Liver (tissue), 9 donors: Measurements from ENCODE around the gene CAPZB. TPM values are rescaled to one million over a fixed set of nuclear protein-coding genes. Genes with fewer than 3 reads are reported as not detected.

Source experiments
- DNase-seq: peaks from one replicate; pipeline ENCODE4 v3.0.0-alpha.2; 2017; ENCODE audit warnings: low spot score
- H3K27ac ChIP-seq, 2 donors: one replicate each; pipeline ENCODE4 v1.7.0; 2013; ENCODE audit warnings: inconsistent platforms in 2 of 2, low read length in 2 of 2, control low read depth in 1 of 2, low read depth in 1 of 2, mild to moderate bottlenecking in 1 of 2
- H3K27me3 ChIP-seq, 4 donors: one replicate each; pipeline versions ENCODE4 v1.6.1 to v1.7.0; 2013; ENCODE audit warnings: low read length in 3 of 4, inconsistent platforms in 1 of 4, mild to moderate bottlenecking in 1 of 4, moderate library complexity in 1 of 4; ENCODE audit not compliant: control insufficient read depth in 4 of 4, insufficient read depth in 4 of 4
- H3K36me3 ChIP-seq, 4 donors: one replicate each; pipeline versions ENCODE4 v1.6.1 to v1.7.0; 2013; ENCODE audit warnings: low read length in 3 of 4, mild to moderate bottlenecking in 3 of 4, low read depth in 1 of 4, moderate library complexity in 1 of 4; ENCODE audit not compliant: control insufficient read depth in 4 of 4, insufficient read depth in 3 of 4
- H3K4me1 ChIP-seq, 4 donors: one replicate each; pipeline versions ENCODE4 v1.6.1 to v1.7.0; 2013; ENCODE audit warnings: low read length in 3 of 4, mild to moderate bottlenecking in 3 of 4, moderate library complexity in 1 of 4; ENCODE audit not compliant: control insufficient read depth in 4 of 4, insufficient read depth in 4 of 4
- H3K4me3 ChIP-seq, 3 donors: one replicate each; pipeline versions ENCODE4 v1.6.1 to v1.7.0; 2013; ENCODE audit warnings: low read length in 3 of 3, control low read depth in 1 of 3, low read depth in 1 of 3, mild to moderate bottlenecking in 1 of 3
- H3K9ac ChIP-seq, 2 donors: one replicate each; pipeline ENCODE4 v1.7.0; 2013; ENCODE audit warnings: low read length in 2 of 2, mild to moderate bottlenecking in 2 of 2, moderate library complexity in 2 of 2, control low read depth in 1 of 2, low read depth in 1 of 2
- H3K9me3 ChIP-seq, 4 donors: one replicate each; pipeline versions ENCODE4 v1.6.1 to v1.7.0; 2013; ENCODE audit warnings: low read length in 3 of 4; ENCODE audit not compliant: control insufficient read depth in 4 of 4
- ATF3 ChIP-seq: IDR thresholded peaks from 2 replicates; pipeline ENCODE4 v1.6.1; 2016; ENCODE audit warnings: antibody characterized with exemption
- CTCF ChIP-seq: fragments of 150-350 bp; IDR thresholded peaks from 2 replicates; pipeline ENCODE4 v1.5.1; 2017; ENCODE audit warnings: improper control_type of control experiment, low read depth, low read length; ENCODE audit not compliant: missing input control
- EGR1 ChIP-seq, 2 donors: IDR thresholded peaks; 2 replicates each; pipeline ENCODE4 v1.6.1; 2016 to 2018; ENCODE audit warnings: antibody characterized with exemption in 2 of 2, low read depth in 2 of 2
- FOXA1 ChIP-seq: IDR thresholded peaks from 2 replicates; pipeline ENCODE4 v1.6.1; 2016; ENCODE audit warnings: antibody characterized with exemption
- GABPA ChIP-seq, 2 donors: IDR thresholded peaks in 1 of 2; conservative IDR thresholded peaks in 1 of 2; 2 replicates each; pipeline ENCODE4 v1.6.1; 2016; ENCODE audit warnings: antibody characterized with exemption in 2 of 2, mild to moderate bottlenecking in 1 of 2, moderate library complexity in 1 of 2
- NR2F2 ChIP-seq: IDR thresholded peaks from 2 replicates; pipeline ENCODE4 v1.6.1; 2016; ENCODE audit warnings: antibody characterized with exemption
- RAD21 ChIP-seq, 2 donors: IDR thresholded peaks; 2 replicates each; pipeline ENCODE4 v1.6.1; 2016; ENCODE audit warnings: antibody characterized with exemption in 2 of 2, mild to moderate bottlenecking in 2 of 2
- REST ChIP-seq: IDR thresholded peaks from 2 replicates; pipeline ENCODE4 v1.6.1; 2016; ENCODE audit warnings: antibody characterized with exemption, mild to moderate bottlenecking
- RXRA ChIP-seq, 2 donors: IDR thresholded peaks; 2 replicates each; pipeline ENCODE4 v1.6.1; 2017 to 2018; ENCODE audit warnings: antibody characterized with exemption in 2 of 2, mild to moderate bottlenecking in 1 of 2
- SP1 ChIP-seq: IDR thresholded peaks from 2 replicates; pipeline ENCODE4 v1.6.1; 2018; ENCODE audit warnings: antibody characterized with exemption, mild to moderate bottlenecking
- TAF1 ChIP-seq: conservative IDR thresholded peaks from 2 replicates; pipeline ENCODE4 v1.6.1; 2016; ENCODE audit warnings: antibody characterized with exemption, mild to moderate bottlenecking
- YY1 ChIP-seq: IDR thresholded peaks from 2 replicates; pipeline ENCODE4 v1.6.1; 2016; ENCODE audit warnings: antibody characterized with exemption, mild to moderate bottlenecking
- WGBS: extraction: QIAGEN DNeasy Blood & Tissue Kit; methylation state at CpG from one replicate; pipeline ENCODE4 v1.1.7; 2013; 5-methylcytosine and 5-hydroxymethylcytosine counted together
- polyA plus RNA-seq, 2 donors: library from polyadenylated mRNA; stranded (reverse) in 1 of 2; unstranded in 1 of 2; fragments of 200-250 nt in 1 of 2; fragments of >200 nt in 1 of 2; fragmentation: Nextera tagmentation in 1 of 2; extraction: Ambion mirVana in 1 of 2; gene quantifications; one replicate each; pipeline versions ENCODE4 v1.2.1 to v1.2.3, GENCODE V29; 2013 to 2015
- total RNA-seq, 2 donors: library from RNA; depleted of rRNA; stranded (reverse); fragments of >200 nt; gene quantifications; one replicate each; pipeline ENCODE4 v1.2.3, GENCODE V29; 2014
- donor health status: healthy.
- donor health status: healthy.
- donor health status: healthy.
- donor health status: healthy.
- donor health status: healthy.

CAPZB gene
- total and polyA plus RNA-seq, 4 donors = 38.3 to 98.9 (median 51.1) TPM

GRCh38 chr1:19397217-19397945 is 88.0 kb downstream of the CAPZB start:
- WGBS = 98% methylated on average over 13 of the region's 13 CpGs
- H3K9ac ChIP-seq = no peak overlapping the region
- peaks cover 0 to 3% (median under 1%) of the 10 kb centered on the region in 4 donors for H3K36me3 ChIP-seq
- H3K27ac ChIP-seq = no peak overlapping the region
- no peak for TF ChIP-seq RXRA (IDR thresholded peaks at IDR 0.05)
- TF ChIP-seq ATF3 = no peak
- H3K27me3 ChIP-seq = no peaks in the 10 kb centered on the region
- peaks cover 0 to 11% (median 0%) of the 10 kb centered on the region in 4 donors for H3K4me1 ChIP-seq
- no peak for DNase-seq
- H3K9me3 ChIP-seq = no peaks in the 10 kb centered on the region
- no peak overlapping the region for H3K4me3 ChIP-seq

GRCh38 chr1:19396280-19396679 is 89.1 kb downstream of the CAPZB start:
- Histone ChIP-seq H3K4me1 (peaks cover 0 to 5% (median 0%) of the 10 kb centered on the region in 4 donors), H3K36me3 (peaks cover 0 to 3% (median under 1%) of the 10 kb centered on the region in 4 donors), H3K9me3 (no peaks in the 10 kb centered on the region), H3K9ac (no peak overlapping the region), H3K27me3 (no peaks in the 10 kb centered on the region), H3K4me3 (no peak overlapping the region), H3K27ac (no peak overlapping the region)
- TF ChIP-seq EGR1 (IDR thresholded peaks at IDR 0.05; ENCODE audit: low read depth in 2 of 2) (no peak), SP1 (no peak), GABPA (IDR thresholded peaks at IDR 0.05 in 1 of 2, conservative IDR thresholded peaks at IDR 0.05 in 1 of 2) (no peak), ATF3 (no peak), CTCF (no peak)
- no peak for DNase-seq
- WGBS = 96% methylated on average over 13 of the region's 13 CpGs

GRCh38 chr1:19395678-19396192 is 89.6 kb downstream of the CAPZB start:
- Histone ChIP-seq H3K36me3 (peaks cover 0 to 3% (median under 1%) of the 10 kb centered on the region in 4 donors), H3K9ac (no peak overlapping the region), H3K4me3 (no peak overlapping the region), H3K27ac (no peak overlapping the region), H3K27me3 (no peaks in the 10 kb centered on the region), H3K4me1 (peaks cover 0 to 5% (median 0%) of the 10 kb centered on the region in 4 donors), H3K9me3 (no peaks in the 10 kb centered on the region)
- WGBS = 95% methylated on average over 16 of the region's 16 CpGs
- DNase-seq = no peak
- TF ChIP-seq YY1 = no peak
- TF ChIP-seq NR2F2 = no peak
- no peak for TF ChIP-seq TAF1
- no peak for TF ChIP-seq RAD21 (IDR thresholded peaks at IDR 0.05)
- TF ChIP-seq FOXA1 = no peak
- TF ChIP-seq REST = no peak
- TF ChIP-seq RXRA (IDR thresholded peaks at IDR 0.05) = no peak
